GM21576 (cell line): ENCODE data around the gene FSHR.

Experiments
- ATAC-seq: cut with Tn5 transposase; IDR thresholded peaks from one replicate; pipeline ENCODE4 v1.9.1; 2021; ENCODE audit warnings: mild to moderate bottlenecking, moderate library complexity; ENCODE audit not compliant: unreplicated experiment

The FSHR gene

GRCh38 chr2:49033394-49034185 lies 120.7 kb downstream of the FSHR start:
- no peak for ATAC-seq

GRCh38 chr2:49032936-49033335 lies 121.4 kb downstream of the FSHR start:
- ATAC-seq, result no peak

GRCh38 chr2:49032126-49032525 lies 122.2 kb downstream of the FSHR start:
- no peak for ATAC-seq

GRCh38 chr2:49029406-49029805 lies 124.9 kb downstream of the FSHR start:
- no peak for ATAC-seq

GRCh38 chr2:49028101-49028500 lies 126.2 kb downstream of the FSHR start:
- peak; percentile 94 for ATAC-seq

GRCh38 chr2:49026706-49027105 lies 127.6 kb downstream of the FSHR start:
- ATAC-seq, result no peak

GRCh38 chr2:49021271-49021670 lies 133.0 kb downstream of the FSHR start:
- ATAC-seq, result no peak

- ATAC-seq, result no peak
Observed at GRCh38 chr2:49005261-49005660, 149.1 kb downstream of the FSHR start.

- ATAC-seq, result peak; percentile 70
Observed at GRCh38 chr2:49004036-49004626, 150.2 kb downstream of the FSHR start.

GRCh38 chr2:49003201-49003600 lies 151.1 kb downstream of the FSHR start:
- no peak for ATAC-seq

- no peak for ATAC-seq
Observed at GRCh38 chr2:49002750-49003149, 151.6 kb downstream of the FSHR start.

- ATAC-seq, result no peak
Observed at GRCh38 chr2:49000695-49001094, 153.6 kb downstream of the FSHR start.

GRCh38 chr2:48998449-48998848 lies 155.9 kb downstream of the FSHR start:
- no peak for ATAC-seq

- ATAC-seq, result no peak
Observed at GRCh38 chr2:48993576-48993975, 160.7 kb downstream of the FSHR start.

GRCh38 chr2:48991415-48992131 lies 162.7 kb downstream of the FSHR start:
- ATAC-seq, result no peak

GRCh38 chr2:48984922-48985321 lies 169.4 kb downstream of the FSHR start:
- no peak for ATAC-seq

GRCh38 chr2:48983551-48983950 lies 170.8 kb downstream of the FSHR start:
- no peak for ATAC-seq

- no peak for ATAC-seq
Observed at GRCh38 chr2:48982887-48983435, 171.4 kb downstream of the FSHR start.

- no peak for ATAC-seq
Observed at GRCh38 chr2:48980846-48981245, 173.5 kb downstream of the FSHR start.

- ATAC-seq, result no peak
Observed at GRCh38 chr2:48979691-48980090, 174.6 kb downstream of the FSHR start.

- no peak for ATAC-seq
Observed at GRCh38 chr2:48978131-48978530, 176.2 kb downstream of the FSHR start.

GRCh38 chr2:48971801-48972200 lies 182.5 kb downstream of the FSHR start:
- ATAC-seq, result no peak
